IgD-negative memory B cell (primary cell): ENCODE results near the gene TOX3. TPM values are rescaled to one million over a fixed set of nuclear protein-coding genes. Genes with fewer than 3 reads are reported as not detected.

Experiments
- H3K27ac Mint-ChIP-seq, 3 donors: one replicate each; pipeline ENCODE4 v1.8.0; 2020 to 2022; ENCODE audit warnings: mild to moderate bottlenecking in 3 of 3, mixed read lengths in 3 of 3, moderate library complexity in 1 of 3
- H3K27me3 Mint-ChIP-seq: one replicate; pipeline ENCODE4 v1.8.0; 2021; ENCODE audit warnings: mixed read lengths
- H3K36me3 Mint-ChIP-seq: one replicate; pipeline ENCODE4 v1.8.0; 2020; ENCODE audit warnings: mild to moderate bottlenecking, mixed read lengths
- H3K4me1 Mint-ChIP-seq, 3 donors: one replicate each; pipeline ENCODE4 v1.8.0; 2020 to 2022; ENCODE audit warnings: mixed read lengths in 3 of 3, mild to moderate bottlenecking in 1 of 3
- H3K4me3 Mint-ChIP-seq, 4 donors: one replicate each; pipeline ENCODE4 v1.8.0; 2020 to 2022; ENCODE audit warnings: mild to moderate bottlenecking in 4 of 4, mixed read lengths in 4 of 4, moderate library complexity in 3 of 4
- H3K9me3 Mint-ChIP-seq, 3 donors: one replicate each; pipeline ENCODE4 v1.8.0; 2020 to 2021; ENCODE audit warnings: mixed read lengths in 3 of 3, mild to moderate bottlenecking in 1 of 3
- polyA plus RNA-seq: library from polyadenylated mRNA; unstranded; fragments of 300-500 nt; fragmentation: Illumina TruSeq; gene quantifications from one replicate; pipeline ENCODE4 v1.2.3, GENCODE V29; 2021

TOX3 gene
- polyA plus RNA-seq, 1 donor from 2014 or later: not detected

DNA sequence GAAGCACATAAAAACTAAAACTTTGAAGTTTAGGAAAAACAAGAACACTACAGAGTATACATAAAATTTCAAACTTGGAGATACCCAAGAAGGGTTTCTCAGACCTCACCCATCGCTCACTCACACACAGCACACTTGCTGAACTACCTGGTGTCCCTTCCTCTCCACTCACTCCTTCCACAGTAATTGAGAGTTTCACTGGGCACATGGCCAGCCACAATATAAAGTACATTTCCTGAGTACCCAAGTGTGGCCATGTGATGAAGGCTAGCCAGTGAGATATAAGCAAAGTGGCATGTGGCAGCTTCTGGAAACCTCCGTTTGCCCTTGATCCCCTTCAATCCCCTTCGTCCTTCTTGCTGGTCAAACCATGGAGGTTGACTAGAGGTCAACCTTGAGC, 11.9 kb downstream of the TOX3 start:
- Mint-ChIP-seq H3K27ac (no peak overlapping the region), H3K27me3 (peaks cover 2% of the 10 kb centered on the region), H3K9me3 (peaks cover 2 to 4% (median 2%) of the 10 kb centered on the region in 3 donors), H3K4me3 (no peak overlapping the region), H3K36me3 (no peaks in the 10 kb centered on the region), H3K4me1 (no peaks in the 10 kb centered on the region)

DNA sequence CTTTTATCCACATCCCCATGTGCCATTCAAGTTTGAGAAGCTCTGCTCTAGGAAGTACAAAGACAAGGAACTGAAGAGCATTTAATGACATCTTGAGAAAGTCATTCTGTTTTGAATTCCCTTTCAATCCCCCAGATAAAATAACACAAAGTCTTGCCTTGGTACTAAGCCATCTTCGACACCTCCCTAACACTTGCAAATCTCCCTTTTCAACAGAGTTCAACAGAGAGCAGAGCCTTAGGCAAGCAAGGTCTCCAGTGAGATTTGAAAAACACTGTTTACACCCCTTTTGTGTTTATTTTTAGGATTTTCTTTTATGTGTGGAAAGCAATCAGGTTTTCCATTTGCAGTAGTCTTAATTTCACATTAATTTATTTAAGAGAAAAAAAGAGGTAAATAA, 13.6 kb downstream of the TOX3 start:
- peaks cover 0 to 2% (median 2%) of the 10 kb centered on the region in 3 donors for H3K9me3 Mint-ChIP-seq
- no peaks in the 10 kb centered on the region for H3K4me1 Mint-ChIP-seq
- H3K27me3 Mint-ChIP-seq: peaks cover 2% of the 10 kb centered on the region
- no peaks in the 10 kb centered on the region for H3K36me3 Mint-ChIP-seq
- no peak overlapping the region for H3K27ac Mint-ChIP-seq
- no peak overlapping the region for H3K4me3 Mint-ChIP-seq

DNA sequence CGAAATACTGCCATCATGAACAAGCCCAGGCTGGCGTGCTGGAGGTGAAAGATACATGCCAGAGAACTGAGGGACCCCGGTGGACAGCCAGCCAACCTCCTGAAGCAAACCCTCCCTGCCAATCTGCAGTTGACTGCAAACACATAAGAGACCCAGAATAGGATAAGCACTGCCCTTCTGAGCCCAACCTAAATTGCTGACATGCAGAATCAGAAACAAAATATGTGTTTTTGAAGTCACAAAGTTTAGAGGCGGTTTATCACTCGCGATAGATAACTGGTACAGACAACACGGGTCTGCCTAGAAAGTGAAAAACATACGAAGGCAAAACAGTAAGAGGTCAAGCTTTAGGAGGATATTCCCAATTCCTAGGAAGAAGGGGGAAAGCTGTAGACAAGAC, 14.6 kb downstream of the TOX3 start:
- Mint-ChIP-seq H3K36me3 (no peaks in the 10 kb centered on the region), H3K27ac (no peak overlapping the region), H3K27me3 (peaks cover 2% of the 10 kb centered on the region), H3K4me3 (no peak overlapping the region), H3K9me3 (peaks cover 0 to 4% (median 2%) of the 10 kb centered on the region in 3 donors), H3K4me1 (no peaks in the 10 kb centered on the region)

DNA sequence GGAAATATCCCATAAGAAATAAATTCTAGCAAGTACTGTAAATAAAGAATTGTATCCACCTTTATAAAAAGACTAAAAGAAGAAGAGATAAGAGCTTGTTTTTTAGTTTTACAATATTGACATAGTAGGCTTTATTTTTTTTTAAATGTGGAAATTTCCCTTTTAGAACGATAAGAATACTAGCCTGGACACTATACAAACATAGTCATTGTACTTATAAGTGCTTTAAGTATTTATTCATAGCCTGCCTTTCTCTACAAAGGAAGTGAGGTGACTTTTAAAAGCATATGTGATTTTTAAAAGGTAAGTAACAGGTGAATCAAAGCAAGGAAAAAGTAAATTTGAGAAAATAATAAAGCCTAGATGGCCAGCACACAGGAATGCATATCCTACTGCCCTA, 17.7 kb downstream of the TOX3 start:
- peaks cover 2% of the 10 kb centered on the region for H3K36me3 Mint-ChIP-seq
- no peaks in the 10 kb centered on the region for H3K27me3 Mint-ChIP-seq
- no peak overlapping the region for H3K4me3 Mint-ChIP-seq
- peaks cover 0 to 4% (median 0%) of the 10 kb centered on the region in 3 donors for H3K9me3 Mint-ChIP-seq
- H3K27ac Mint-ChIP-seq: no peak overlapping the region
- no peaks in the 10 kb centered on the region for H3K4me1 Mint-ChIP-seq

DNA sequence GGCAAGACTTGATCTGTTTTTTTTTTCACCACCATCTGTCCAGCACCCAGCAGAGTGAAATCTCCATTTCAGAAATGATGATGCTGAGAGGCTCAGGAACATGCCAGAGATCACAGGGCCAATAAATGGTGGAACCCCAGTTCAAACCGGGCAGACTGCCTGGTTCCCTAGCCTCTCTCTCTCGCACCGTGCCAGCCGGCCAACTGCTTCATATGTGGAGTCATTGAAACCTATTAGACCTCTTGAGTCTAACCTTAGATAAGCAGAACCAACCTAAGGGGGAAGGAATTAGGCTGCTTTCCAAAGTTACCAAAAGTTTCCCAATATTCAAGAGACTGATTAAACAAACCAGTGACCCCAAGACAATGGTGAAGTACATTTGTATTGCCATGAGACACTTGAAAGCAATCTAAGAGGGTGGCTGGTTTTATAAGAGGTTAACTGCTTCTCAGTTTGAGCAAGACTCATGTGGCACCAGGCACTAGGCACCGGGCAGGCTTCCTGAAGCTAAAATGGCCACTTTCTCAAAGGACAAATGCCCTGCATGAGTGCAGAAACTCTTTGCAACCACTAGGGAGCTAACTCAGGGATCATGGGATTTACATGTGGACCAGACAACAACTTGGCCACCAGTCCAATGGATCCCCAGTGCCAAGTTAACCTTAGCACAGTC, 18.4 kb downstream of the TOX3 start:
- Mint-ChIP-seq H3K9me3 (peaks cover 0 to 4% (median 0%) of the 10 kb centered on the region in 3 donors), H3K4me1 (no peaks in the 10 kb centered on the region), H3K27me3 (no peaks in the 10 kb centered on the region), H3K36me3 (peaks cover 2% of the 10 kb centered on the region), H3K27ac (no peak overlapping the region), H3K4me3 (no peak overlapping the region)

DNA sequence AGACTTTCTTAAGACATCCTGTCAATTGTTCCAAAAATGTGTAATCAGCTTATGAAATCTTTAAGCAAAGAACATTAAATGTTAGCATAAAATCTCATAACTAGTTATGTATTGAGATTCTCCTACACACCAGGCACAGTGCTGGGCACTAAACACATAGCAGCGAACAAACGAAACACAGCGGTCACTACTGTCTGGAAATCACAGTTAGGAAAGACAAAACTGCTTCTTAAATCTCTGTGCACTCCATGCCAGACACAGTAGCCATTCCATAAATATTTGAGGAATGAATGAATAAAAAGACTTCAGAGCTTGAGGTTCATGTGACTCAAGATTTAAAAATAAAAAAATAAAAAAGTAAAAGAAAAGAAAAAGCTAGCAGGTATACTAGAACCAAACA, 20.1 kb downstream of the TOX3 start:
- H3K9me3 Mint-ChIP-seq: peaks cover 0 to 4% (median 2%) of the 10 kb centered on the region in 3 donors
- peaks cover 2% of the 10 kb centered on the region for H3K36me3 Mint-ChIP-seq
- no peaks in the 10 kb centered on the region for H3K27me3 Mint-ChIP-seq
- H3K4me3 Mint-ChIP-seq: no peak overlapping the region
- H3K4me1 Mint-ChIP-seq: no peaks in the 10 kb centered on the region
- no peak overlapping the region for H3K27ac Mint-ChIP-seq

DNA sequence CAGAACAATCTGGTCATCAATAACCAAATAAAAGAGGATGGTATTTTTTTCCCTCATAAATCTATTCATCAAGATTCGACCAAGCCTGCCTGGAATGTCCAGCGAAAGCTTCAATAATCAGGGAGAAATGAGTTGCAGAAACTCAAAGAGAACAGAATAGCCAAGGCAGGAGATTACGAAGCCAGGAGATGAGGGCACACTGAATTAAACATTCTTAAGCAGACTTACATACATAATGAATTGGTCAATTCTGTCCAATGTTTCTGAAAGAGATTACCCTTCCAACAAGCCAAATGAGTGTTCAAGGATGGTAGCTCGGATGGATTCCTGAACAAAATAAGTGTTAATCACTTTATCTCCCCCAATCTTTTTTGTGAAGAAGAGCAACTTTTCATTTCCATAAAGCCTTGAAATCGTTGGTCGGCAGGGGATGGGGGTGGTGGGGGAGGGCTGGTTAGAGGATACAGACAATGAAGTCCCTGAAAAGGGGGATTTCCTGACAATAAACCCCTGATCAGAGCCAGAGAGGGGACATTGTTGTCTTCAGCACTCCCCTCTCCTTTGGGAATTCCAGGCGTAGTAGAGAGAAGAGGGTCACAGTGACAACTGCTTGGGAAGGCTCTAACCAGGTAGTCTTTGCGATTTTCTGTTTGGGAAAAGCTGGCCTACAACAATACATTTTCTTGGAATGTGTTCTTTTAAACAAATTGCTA, 20.7 kb downstream of the TOX3 start:
- Mint-ChIP-seq H3K9me3 (peaks cover 0 to 4% (median 2%) of the 10 kb centered on the region in 3 donors), H3K4me3 (no peak overlapping the region), H3K4me1 (no peaks in the 10 kb centered on the region), H3K36me3 (peaks cover 2% of the 10 kb centered on the region), H3K27ac (no peak overlapping the region), H3K27me3 (no peaks in the 10 kb centered on the region)

DNA sequence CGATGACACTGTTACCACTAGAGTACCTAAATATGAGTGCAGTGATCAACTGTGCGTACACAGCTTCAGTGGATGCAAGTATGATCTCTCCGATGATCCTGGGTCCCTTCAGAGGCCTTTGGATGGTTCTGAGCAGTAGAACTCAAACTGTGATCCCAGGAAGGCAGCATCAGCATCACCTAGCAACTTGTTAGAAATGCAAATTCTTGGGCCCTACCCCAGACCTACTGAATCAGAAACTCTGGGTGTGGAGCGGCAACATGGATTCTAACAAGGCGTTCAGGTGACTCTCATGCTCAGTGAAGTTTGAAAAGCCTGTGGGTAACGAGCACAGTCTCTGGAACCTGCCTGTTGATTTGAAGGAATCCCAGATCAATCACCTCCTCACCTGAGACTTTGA, 25.4 kb downstream of the TOX3 start:
- Mint-ChIP-seq H3K4me3 (no peak overlapping the region), H3K36me3 (peaks cover 2% of the 10 kb centered on the region), H3K9me3 (peaks cover 0 to 6% (median 2%) of the 10 kb centered on the region in 3 donors), H3K27me3 (no peaks in the 10 kb centered on the region), H3K4me1 (no peaks in the 10 kb centered on the region), H3K27ac (no peak overlapping the region)

DNA sequence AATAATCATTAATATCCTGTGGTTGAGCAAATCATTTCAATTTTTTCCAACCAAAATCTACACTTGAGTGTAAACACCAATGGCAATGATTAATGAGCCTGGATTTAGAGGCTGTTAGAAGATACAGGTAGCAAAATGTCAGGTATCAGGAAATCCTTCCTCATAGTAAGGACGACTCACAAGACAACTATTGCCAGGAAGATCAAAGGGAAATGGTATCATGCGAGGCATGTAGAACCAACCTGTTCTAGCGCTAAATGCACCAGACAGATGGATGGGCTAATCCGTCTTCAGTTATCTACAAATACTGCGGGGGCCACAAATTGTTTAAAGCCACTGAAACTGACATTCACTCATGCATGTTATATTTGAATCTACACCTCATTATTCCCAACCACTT, 28.1 kb downstream of the TOX3 start:
- H3K4me1 Mint-ChIP-seq: no peaks in the 10 kb centered on the region
- no peak overlapping the region for H3K4me3 Mint-ChIP-seq
- peaks cover 0 to 6% (median 6%) of the 10 kb centered on the region in 3 donors for H3K9me3 Mint-ChIP-seq
- no peaks in the 10 kb centered on the region for H3K36me3 Mint-ChIP-seq
- H3K27me3 Mint-ChIP-seq: no peaks in the 10 kb centered on the region
- H3K27ac Mint-ChIP-seq: no peak overlapping the region

DNA sequence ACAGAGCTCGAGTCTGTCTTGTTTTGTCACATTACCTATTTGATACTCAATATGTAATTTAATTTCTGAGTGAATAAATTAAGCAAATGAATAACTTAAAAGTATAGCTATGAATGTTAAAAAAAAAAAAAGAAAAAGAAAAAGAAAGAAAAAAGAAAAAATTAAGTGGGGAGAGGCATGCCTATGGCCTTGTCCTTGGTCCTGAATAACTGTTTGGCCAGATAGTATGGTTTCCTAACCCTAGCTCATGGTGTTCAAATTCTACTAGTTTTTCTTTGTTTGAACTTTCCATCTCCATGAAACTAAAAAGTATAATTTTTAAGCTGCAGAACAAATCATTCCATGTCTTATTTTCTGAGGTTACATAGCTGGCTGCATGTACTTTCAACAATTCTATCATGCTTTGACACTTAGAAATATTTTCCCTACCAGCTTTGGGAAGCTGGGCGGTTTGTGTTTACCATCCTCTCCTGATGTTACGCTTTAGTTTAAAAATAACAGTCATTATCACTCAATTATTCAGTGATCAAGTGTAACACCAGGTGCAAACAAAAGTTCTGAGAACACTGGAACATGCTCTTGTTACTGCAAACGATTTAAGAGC, 31.8 kb downstream of the TOX3 start:
- Mint-ChIP-seq H3K4me1 (no peaks in the 10 kb centered on the region), H3K9me3 (peaks cover 3 to 8% (median 5%) of the 10 kb centered on the region in 3 donors), H3K36me3 (no peaks in the 10 kb centered on the region), H3K27me3 (no peaks in the 10 kb centered on the region), H3K4me3 (no peak overlapping the region), H3K27ac (no peak overlapping the region)

DNA sequence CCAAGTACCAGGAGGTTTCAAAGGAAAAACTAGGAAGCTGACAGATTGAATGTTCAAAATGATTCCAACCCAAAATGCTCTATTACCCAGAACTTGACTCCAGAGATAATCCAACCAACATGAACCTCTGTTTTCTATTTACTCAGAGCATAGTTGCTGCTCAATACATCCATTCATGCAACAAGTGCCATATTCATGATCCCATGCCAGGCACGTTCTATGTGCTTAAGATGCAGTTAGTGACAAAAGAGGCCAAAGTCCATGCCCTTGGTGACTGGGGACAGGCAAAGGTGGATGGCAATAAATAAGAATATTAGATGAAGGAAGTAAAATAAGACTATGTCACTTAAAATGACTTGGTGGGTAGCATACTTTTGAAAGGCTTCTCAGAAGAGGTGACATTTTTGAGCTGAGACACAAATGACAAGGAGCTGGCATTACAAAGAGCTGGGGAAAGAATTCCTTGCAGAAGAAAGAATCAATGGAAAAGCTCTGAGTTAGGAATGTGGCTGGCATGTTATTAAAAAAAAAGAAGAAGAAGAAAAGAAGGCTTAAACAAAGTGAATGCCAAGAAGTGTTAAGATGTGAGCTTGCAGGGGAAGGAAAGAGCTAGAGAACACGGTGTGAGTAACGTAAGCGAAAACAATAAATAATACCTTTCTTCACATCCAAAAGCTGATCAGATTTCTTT, 34.5 kb downstream of the TOX3 start:
- Mint-ChIP-seq H3K27me3 (no peaks in the 10 kb centered on the region), H3K27ac (no peak overlapping the region), H3K36me3 (no peaks in the 10 kb centered on the region), H3K4me1 (no peaks in the 10 kb centered on the region), H3K9me3 (peaks cover 3 to 5% (median 3%) of the 10 kb centered on the region in 3 donors), H3K4me3 (no peak overlapping the region)

DNA sequence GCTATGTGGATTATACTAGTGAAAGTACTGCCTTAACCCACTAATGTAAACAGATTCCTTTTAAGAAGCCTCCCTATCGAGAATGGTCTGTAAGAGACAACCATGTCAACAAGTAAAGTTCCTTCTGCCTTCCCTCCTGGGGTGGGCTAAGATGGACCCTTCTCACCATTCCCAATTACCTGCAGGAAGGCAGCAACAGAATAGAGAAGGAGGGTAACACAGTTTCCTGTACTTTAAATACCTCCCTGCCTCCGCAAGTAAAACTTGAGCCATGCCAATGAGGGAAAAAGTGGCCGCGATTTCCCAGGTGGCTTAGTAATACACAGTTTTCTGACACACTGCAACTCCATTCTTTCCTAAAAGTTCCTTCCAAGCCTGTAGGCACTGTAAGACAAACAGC, 45.2 kb downstream of the TOX3 start:
- H3K9me3 Mint-ChIP-seq: peaks cover 0 to 6% (median 1%) of the 10 kb centered on the region in 3 donors
- no peaks in the 10 kb centered on the region for H3K36me3 Mint-ChIP-seq
- no peaks in the 10 kb centered on the region for H3K27me3 Mint-ChIP-seq
- no peak overlapping the region for H3K27ac Mint-ChIP-seq
- H3K4me1 Mint-ChIP-seq: no peaks in the 10 kb centered on the region
- H3K4me3 Mint-ChIP-seq: no peak overlapping the region

DNA sequence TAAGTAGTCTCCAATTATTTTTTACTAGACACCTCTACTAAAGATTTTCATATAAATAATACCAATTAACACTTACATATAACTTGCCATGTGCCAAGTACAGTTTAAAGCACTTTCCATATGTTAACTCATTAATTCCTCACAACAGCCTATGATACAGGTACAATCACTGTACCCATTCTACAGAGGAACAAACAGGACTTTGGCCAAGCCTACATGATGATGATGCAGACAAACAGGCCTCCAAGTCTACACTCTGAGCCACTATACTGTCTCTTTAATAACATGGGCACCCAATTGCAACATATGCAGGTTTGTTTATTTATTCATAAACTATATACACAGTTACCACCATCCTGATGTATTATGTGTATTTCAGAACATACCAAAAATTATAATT, 46.0 kb downstream of the TOX3 start:
- Mint-ChIP-seq H3K36me3 (no peaks in the 10 kb centered on the region), H3K4me1 (no peaks in the 10 kb centered on the region), H3K27me3 (no peaks in the 10 kb centered on the region), H3K4me3 (no peak overlapping the region), H3K9me3 (peaks cover 0 to 3% (median 1%) of the 10 kb centered on the region in 3 donors), H3K27ac (no peak overlapping the region)

DNA sequence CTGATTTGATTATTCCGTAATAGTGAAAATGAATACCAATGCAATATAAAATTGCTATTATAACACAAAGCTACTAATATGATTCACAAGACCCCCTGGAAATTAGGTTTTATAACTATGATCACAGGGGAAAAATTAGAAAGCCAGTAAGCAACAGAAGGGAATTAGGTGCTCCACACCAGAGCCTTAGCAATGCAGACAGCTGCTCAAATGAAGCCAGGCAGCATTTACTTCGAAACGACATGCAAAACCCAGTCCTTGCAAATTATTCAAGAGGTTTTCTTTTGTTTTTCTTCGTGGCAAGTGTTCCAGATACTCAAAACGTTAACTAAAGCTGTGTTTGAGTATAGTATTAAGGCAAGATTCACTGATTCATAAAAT, 47.9 kb downstream of the TOX3 start:
- no peaks in the 10 kb centered on the region for H3K36me3 Mint-ChIP-seq
- no peak overlapping the region for H3K4me3 Mint-ChIP-seq
- H3K27ac Mint-ChIP-seq: no peak overlapping the region
- H3K27me3 Mint-ChIP-seq: no peaks in the 10 kb centered on the region
- no peaks in the 10 kb centered on the region for H3K4me1 Mint-ChIP-seq
- H3K9me3 Mint-ChIP-seq: no peaks in the 10 kb centered on the region

DNA sequence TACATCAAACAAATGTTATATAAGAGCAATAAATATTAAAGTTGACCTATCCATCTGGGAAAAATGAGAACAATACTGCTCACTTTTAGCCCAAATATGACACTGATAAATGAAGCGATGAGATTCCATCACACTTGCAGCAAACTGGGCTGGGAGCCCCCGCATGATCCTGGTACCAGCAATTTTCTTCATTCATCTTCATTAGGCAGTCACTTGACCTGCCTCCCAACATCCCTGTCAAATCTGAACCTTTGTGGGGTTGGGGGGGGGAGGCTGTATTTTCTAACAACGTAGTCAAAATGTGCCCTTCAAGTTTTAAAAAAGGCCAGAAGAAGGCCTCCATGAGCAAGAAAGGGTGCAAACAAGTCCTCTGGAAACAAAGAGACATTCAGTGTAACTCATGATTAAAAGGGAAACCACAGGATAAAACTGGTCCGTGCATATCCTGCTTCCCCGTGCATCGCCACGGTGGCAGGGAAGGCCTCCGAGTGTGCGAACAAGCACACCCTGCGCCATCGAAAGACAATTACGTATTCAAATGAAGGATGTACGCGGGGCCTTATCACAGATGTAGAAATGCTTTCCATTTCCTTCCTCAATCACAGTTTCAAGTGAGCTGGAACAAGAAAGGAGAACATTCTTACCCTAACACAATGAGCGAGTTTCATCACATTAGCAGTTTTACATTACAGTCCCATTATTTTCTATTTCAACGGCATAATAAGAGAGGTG, 48.4 kb downstream of the TOX3 start:
- no peaks in the 10 kb centered on the region for H3K27me3 Mint-ChIP-seq
- no peak overlapping the region for H3K27ac Mint-ChIP-seq
- H3K4me1 Mint-ChIP-seq: no peaks in the 10 kb centered on the region
- H3K4me3 Mint-ChIP-seq: no peak overlapping the region
- H3K9me3 Mint-ChIP-seq: no peaks in the 10 kb centered on the region
- no peaks in the 10 kb centered on the region for H3K36me3 Mint-ChIP-seq
